ENCODE data around the gene TFF3. TPM values are rescaled to one million over a fixed set of nuclear protein-coding genes. Genes with fewer than 3 reads are reported as not detected.
A peak's percentile ranks its signal among the peaks of the same experiment; 100 is the strongest.

The TFF3 gene
- total RNA-seq, 4 donors from 2014 or later: 1.8 to 23.6 (median 11.6) TPM

DNA sequence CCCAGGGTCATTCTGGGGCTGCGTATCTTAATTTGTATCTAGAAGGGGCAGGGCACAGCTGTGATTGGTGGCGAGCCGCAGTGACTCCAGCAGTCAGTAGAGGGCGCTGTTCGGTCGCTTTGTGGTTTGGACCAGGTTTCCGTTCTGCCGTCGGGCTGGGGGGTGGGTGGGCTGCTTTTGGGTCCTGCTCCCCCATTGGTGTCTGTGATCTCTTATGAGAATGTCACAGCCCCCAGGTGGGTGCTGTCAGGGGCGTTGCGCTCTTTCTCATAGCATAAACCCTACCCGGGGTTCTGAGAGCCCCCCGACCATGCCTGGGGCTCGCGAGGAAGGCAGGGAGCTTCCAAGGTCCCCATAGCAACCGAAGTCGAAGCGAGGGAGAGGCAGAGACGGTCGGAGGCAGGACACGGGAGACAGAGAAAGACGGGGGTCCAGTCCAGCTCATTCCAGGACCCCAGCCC is 5.4 kb downstream of the TFF3 start:
- TF ChIP-seq, protein P1, sequence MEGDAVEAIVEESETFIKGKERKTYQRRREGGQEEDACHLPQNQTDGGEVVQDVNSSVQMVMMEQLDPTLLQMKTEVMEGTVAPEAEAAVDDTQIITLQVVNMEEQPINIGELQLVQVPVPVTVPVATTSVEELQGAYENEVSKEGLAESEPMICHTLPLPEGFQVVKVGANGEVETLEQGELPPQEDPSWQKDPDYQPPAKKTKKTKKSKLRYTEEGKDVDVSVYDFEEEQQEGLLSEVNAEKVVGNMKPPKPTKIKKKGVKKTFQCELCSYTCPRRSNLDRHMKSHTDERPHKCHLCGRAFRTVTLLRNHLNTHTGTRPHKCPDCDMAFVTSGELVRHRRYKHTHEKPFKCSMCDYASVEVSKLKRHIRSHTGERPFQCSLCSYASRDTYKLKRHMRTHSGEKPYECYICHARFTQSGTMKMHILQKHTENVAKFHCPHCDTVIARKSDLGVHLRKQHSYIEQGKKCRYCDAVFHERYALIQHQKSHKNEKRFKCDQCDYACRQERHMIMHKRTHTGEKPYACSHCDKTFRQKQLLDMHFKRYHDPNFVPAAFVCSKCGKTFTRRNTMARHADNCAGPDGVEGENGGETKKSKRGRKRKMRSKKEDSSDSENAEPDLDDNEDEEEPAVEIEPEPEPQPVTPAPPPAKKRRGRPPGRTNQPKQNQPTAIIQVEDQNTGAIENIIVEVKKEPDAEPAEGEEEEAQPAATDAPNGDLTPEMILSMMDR (IDR thresholded peaks at IDR 0.05): no peak
- DNase-seq (ENCODE audit: low spot score) (peak; percentile 62), ATAC-seq (ENCODE audit: low FRiP score) (no peak)

- ATAC-seq (ENCODE audit: low FRiP score) (no peak), DNase-seq (ENCODE audit: low spot score) (no peak)
- TF ChIP-seq, protein P1 (IDR thresholded peaks at IDR 0.05): no peak
These were observed 6.1 kb downstream of the TFF3 start for GRCh38 chr21:42308914-42309752.

DNA sequence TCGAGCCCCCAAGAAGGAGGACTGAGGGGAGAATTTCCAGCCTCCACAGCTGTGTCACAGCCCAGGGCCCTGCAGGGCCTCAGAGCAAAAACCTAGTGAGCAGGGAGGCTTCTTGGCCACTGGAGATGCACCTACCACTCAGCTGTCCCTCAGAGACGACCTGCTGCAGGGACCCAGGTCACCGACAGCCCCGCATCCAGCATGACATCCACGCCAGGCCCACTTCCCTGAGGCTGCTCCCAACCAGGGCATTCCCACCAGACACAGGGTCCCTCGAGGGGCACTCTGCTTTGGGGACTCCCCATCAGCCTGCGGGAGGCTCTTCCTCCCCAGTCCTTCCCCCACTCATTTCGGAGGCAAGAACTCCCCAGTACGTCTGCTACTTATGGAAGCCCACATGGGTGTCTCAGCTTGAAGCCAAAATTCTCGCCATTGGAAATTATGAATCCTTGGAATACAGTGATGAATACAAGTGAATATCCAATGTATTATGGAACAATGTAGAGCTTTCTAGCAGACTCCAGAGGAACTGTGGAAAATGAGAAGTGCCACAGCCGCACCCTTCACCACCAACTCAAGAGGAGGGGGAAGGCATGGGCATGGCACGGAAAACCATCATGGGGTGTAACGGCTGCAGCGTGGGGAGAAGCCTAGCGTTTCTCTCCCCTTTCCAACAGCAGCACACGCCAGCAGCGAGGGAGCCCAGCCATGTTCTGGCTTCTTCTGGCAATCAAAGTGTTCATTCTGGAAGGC is 6.9 kb downstream of the TFF3 start:
- TF ChIP-seq, protein P1 (IDR thresholded peaks at IDR 0.05): no peak
- DNase-seq (ENCODE audit: low spot score) (no peak), ATAC-seq (ENCODE audit: low FRiP score) (no peak)

GRCh38 chr21:42307106-42307505 is 8.1 kb downstream of the TFF3 start:
- TF ChIP-seq, protein P1 (IDR thresholded peaks at IDR 0.05): no peak
- ATAC-seq (ENCODE audit: low FRiP score) (no peak), DNase-seq (ENCODE audit: low spot score) (no peak)

DNA sequence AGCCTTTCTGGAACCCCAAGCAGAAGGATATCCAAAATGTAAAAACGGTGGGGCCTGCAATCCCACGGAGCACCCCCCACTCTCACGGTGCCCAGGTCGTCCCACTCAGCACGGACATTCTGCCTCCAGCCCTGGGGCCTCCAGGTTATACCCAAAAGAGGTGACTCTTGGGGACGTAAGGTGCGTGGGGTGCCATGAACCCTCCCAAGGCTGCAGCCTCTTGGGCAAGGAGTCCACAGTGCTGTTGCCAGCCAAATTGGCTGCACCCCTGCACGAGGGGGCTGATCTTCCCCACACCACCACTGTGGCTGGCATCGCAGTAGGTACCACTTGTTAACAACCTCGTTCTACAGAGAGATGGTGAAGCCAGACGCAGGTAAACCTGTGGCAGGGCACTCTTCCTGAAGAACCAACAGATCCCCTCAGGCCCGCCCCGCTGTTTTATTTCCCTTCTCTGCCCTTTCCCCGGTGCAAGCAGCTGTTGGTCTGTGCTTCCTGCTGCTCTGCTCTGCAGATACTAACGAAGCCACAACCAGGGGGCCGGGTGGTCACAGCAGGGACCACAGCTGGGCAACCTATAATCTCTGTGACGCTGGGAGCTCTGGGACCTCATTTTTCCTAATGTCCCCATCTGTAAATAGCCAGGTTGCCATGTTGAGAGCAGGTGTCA is 8.7 kb downstream of the TFF3 start:
- ATAC-seq (ENCODE audit: low FRiP score) (no peak), DNase-seq (ENCODE audit: low spot score) (no peak)
- TF ChIP-seq, protein P1 (IDR thresholded peaks at IDR 0.05): no peak

DNA sequence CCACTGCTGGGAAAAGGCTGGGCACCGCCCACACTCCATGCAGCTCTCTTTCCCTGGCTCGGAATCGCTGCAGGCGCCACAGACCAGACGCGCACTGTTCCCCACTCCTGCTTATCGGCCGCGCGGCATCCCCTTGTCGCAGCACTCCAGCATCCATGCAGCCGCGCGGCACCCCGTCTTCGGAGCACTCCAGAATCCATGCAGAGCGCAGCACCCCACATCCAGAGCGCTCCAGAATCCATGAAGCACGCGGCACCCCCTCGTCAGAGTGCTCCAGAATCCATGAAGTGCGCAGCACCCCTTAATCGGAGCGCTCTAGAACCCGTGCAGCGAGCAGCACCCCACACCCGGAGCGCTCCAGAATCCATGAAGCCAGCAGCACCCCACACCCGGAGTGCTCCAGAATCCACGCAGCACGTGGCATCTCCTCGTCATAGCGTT is 9.5 kb downstream of the TFF3 start:
- no peak for ATAC-seq (ENCODE audit: low FRiP score)
- TF ChIP-seq, protein P1 (IDR thresholded peaks at IDR 0.05): no peak
- DNase-seq (ENCODE audit: low spot score): no peak

Measured in omental fat pad (tissue), 4 donors.